Adrenal gland (tissue), 5 donors: Measurements from ENCODE around the gene FAM53B.

ENCODE experiments used
- CTCF ChIP-seq, 6 experiments: fragments of 450-650 bp in 4 of 6; fragments of 200-600 bp in 2 of 6; sonication (generic) in 1 of 6; IDR thresholded peaks; 1 replicate in 5 of 6; 2 replicates in 1 of 6; pipeline versions ENCODE4 v1.5.1 to v1.8.0; 2016 to 2021; ENCODE audit warnings: antibody characterized with exemption in 6 of 6, mild to moderate bottlenecking in 2 of 6, moderate library complexity in 1 of 6
- POLR2A ChIP-seq, 2 donors: fragments of 450-650 bp; IDR thresholded peaks; one replicate each; pipeline ENCODE4 v1.6.1; 2017; ENCODE audit warnings: antibody characterized with exemption in 2 of 2, mild to moderate bottlenecking in 2 of 2, moderate library complexity in 1 of 2
- donor health status: DM: no; HTN: no; CAD: no.

- TF ChIP-seq CTCF (IDR thresholded peaks at IDR 0.05), result no peak
- no peak for TF ChIP-seq POLR2A (IDR thresholded peaks at IDR 0.05)
Measured at GRCh38 chr10:124642088-124642710, 102.0 kb downstream of the FAM53B start.
